ENCODE results near the gene C5orf15.

C5orf15 gene

GRCh38 chr5:133968204-133968980 is at the start of gene C5orf15:
TSS of gene C5orf15 (minus strand) at chr5:133968625. CDS start at chr5:133968584, 41 bp downstream.
- DNase-seq: peak; percentile 91

GRCh38 chr5:134008266-134008749 is 39.9 kb upstream of the C5orf15 start:
- DNase-seq: no peak

GRCh38 chr5:134007581-134008265 is 39.3 kb upstream of the C5orf15 start:
- no peak for DNase-seq

- no peak for DNase-seq
These were observed 37.7 kb upstream of the C5orf15 start for GRCh38 chr5:134006115-134006514.

- no peak for DNase-seq
These were observed 37.1 kb upstream of the C5orf15 start for GRCh38 chr5:134005417-134006061.

GRCh38 chr5:134004626-134005416 is 36.4 kb upstream of the C5orf15 start, which contains the start of gene VDAC1:
TSS of gene VDAC1 (minus strand) at chr5:134004975. CDS start at chr5:133993012, 11,963 bp downstream.
- DNase-seq: peak; percentile 85

- peak; percentile 53 for DNase-seq
These were observed 35.6 kb upstream of the C5orf15 start for GRCh38 chr5:134003817-134004625.

- no peak for DNase-seq
These were observed 34.8 kb upstream of the C5orf15 start for GRCh38 chr5:134003064-134003816.

- DNase-seq: no peak
These were observed 33.7 kb upstream of the C5orf15 start for GRCh38 chr5:134001938-134002731.

GRCh38 chr5:134000696-134001453 is 32.5 kb upstream of the C5orf15 start:
- no peak for DNase-seq

- no peak for DNase-seq
These were observed 31.7 kb upstream of the C5orf15 start for GRCh38 chr5:134000091-134000511.

- no peak for DNase-seq
These were observed 30.4 kb upstream of the C5orf15 start for GRCh38 chr5:133998807-133999206.

GRCh38 chr5:133998042-133998441 is 29.6 kb upstream of the C5orf15 start:
- no peak for DNase-seq

GRCh38 chr5:133996683-133997252 is 28.3 kb upstream of the C5orf15 start:
- peak; percentile 16 for DNase-seq

GRCh38 chr5:133995883-133996563 is 27.6 kb upstream of the C5orf15 start:
- DNase-seq: no peak

- no peak for DNase-seq
These were observed 26.9 kb upstream of the C5orf15 start for GRCh38 chr5:133995341-133995740.

- DNase-seq: no peak
These were observed 26.5 kb upstream of the C5orf15 start for GRCh38 chr5:133994990-133995333.

- no peak for DNase-seq
These were observed 26.0 kb upstream of the C5orf15 start for GRCh38 chr5:133994297-133994989.
